Pancreas (tissue), 10 donors: ENCODE data around the gene DNAH6. TPM values are rescaled to one million over a fixed set of nuclear protein-coding genes. Genes with fewer than 3 reads are reported as not detected.
A peak's percentile ranks its signal among the peaks of the same experiment; 100 is the strongest.

Experiments used
- ATAC-seq, 4 donors: fragments of 200-7000 bp; cut with Tn5 transposase; one replicate each; pipeline versions ENCODE4 v1.8.0 to v1.9.1; 2020; ENCODE audit warnings: mild to moderate bottlenecking in 4 of 4, moderate library complexity in 4 of 4
- DNase-seq, 6 donors: peaks; one replicate each; pipeline ENCODE4 v3.0.0-alpha.2; 2020
- FAIRE-seq: peaks from 2 replicates; lab custom pipeline; 2012; peaks lifted over from hg19 to GRCh38; lab: Jason Lieb, UNC
- H3K27ac ChIP-seq, 4 donors: fragments of 200-600 bp; sonication (generic); 1 replicate in 3 of 4; 2 replicates in 1 of 4; pipeline versions ENCODE4 v1.5.0 to v1.8.0; 2020
- H3K27me3 ChIP-seq, 4 donors: fragments of 200-600 bp; one replicate each; pipeline ENCODE4 v1.8.0; 2021
- H3K36me3 ChIP-seq, 3 donors: fragments of 200-600 bp; sonication (generic) in 1 of 3; one replicate each; pipeline versions ENCODE4 v1.5.0 to v1.8.0; 2020 to 2021
- H3K4me1 ChIP-seq, 3 donors: fragments of 200-600 bp; one replicate each; pipeline ENCODE4 v1.8.0; 2021
- H3K4me3 ChIP-seq, 4 donors: fragments of 200-600 bp; sonication (generic) in 2 of 4; one replicate each; pipeline versions ENCODE4 v1.5.0 to v1.8.0; 2020 to 2021
- H3K9me3 ChIP-seq, 4 donors: fragments of 200-600 bp; one replicate each; pipeline ENCODE4 v1.8.0; 2021
- CTCF ChIP-seq, 4 donors: fragments of 200-600 bp; sonication (generic) in 3 of 4; IDR thresholded peaks; one replicate each; pipeline versions ENCODE4 v1.5.0 to v1.8.0; 2021; ENCODE audit warnings: antibody characterized with exemption in 4 of 4
- WGBS, 2 donors: extraction: QIAGEN DNeasy Blood & Tissue Kit; methylation state at CpG; one replicate each; pipeline ENCODE4 v1.1.7; 2013; 5-methylcytosine and 5-hydroxymethylcytosine counted together
- intact Hi-C, 3 donors: fragments of 100-400 bp; cut with DNase I; formaldehyde crosslinking; loops; one replicate each; pipeline versions ENCODE4 v1.11.1 to v1.14.2; 2022
- polyA plus RNA-seq, 2 donors: library from polyadenylated mRNA; stranded (reverse); fragments of 200-250 nt; gene quantifications; one replicate each; pipeline ENCODE4 v1.2.3, GENCODE V29; 2013
- total RNA-seq, 6 donors: library from RNA; stranded (reverse); fragmentation: NEBNext Ultra II Directional in 4 of 6; extraction: Animal tissue kit (Norgen Biotek cat#: 25700) in 4 of 6; gene quantifications; one replicate each; pipeline versions ENCODE4 v1.2.1 to v1.2.4, GENCODE V29; 2021 to 2023
- donor health status: healthy with polysubstance abuse.
- donor health status: DM: no; HTN: no; CAD: no; lungs with moderate emphysema.
- donor health status: DM: no; HTN: no; CAD: no.
- donor health status: control.
- donor health status: control.
- donor health status: Bipolar disorder and iron deficiency.
- donor health status: DM: yes; HTN: yes; CAD: no.
- donor health status: DM: no; HTN: no; CAD: no.
- donor health status: DM: no; HTN: no; CAD: no.
- donor health status: DM: yes; HTN: yes; CAD: no.

The DNAH6 gene
- total and polyA plus RNA-seq, 8 donors = 0.19 to 1.6 (median 0.81) TPM

GRCh38 chr2:84823229-84823628 is 306.9 kb downstream of the DNAH6 start:
- H3K27ac ChIP-seq = no peak overlapping the region
- TF ChIP-seq CTCF (IDR thresholded peaks at IDR 0.05) = no peak
- no peaks in the 10 kb centered on the region for H3K36me3 ChIP-seq
- no peak for DNase-seq
- no peaks in the 10 kb centered on the region for H3K27me3 ChIP-seq
- intact Hi-C loops = no loop called here
- H3K4me1 ChIP-seq = no peaks in the 10 kb centered on the region
- no peak for ATAC-seq
- 73 to 79% methylated on average over 5 of the region's 5 CpGs for WGBS, 2 donors
- no peak overlapping the region for H3K4me3 ChIP-seq
- H3K9me3 ChIP-seq = no peaks in the 10 kb centered on the region
- no peak for FAIRE-seq

- no peaks in the 10 kb centered on the region for H3K27me3 ChIP-seq
- H3K27ac ChIP-seq = no peak overlapping the region
- ATAC-seq (no peak), FAIRE-seq (no peak), DNase-seq (no peak)
- 90 to 97% methylated on average over 21 of the region's 21 CpGs for WGBS, 2 donors
- no peaks in the 10 kb centered on the region for H3K36me3 ChIP-seq
- H3K4me1 ChIP-seq = no peaks in the 10 kb centered on the region
- intact Hi-C loops = no loop called here
- no peaks in the 10 kb centered on the region for H3K9me3 ChIP-seq
- TF ChIP-seq CTCF (IDR thresholded peaks at IDR 0.05) = no peak
- H3K4me3 ChIP-seq = no peak overlapping the region
Observed at GRCh38 chr2:84823788-84824187, 307.5 kb downstream of the DNAH6 start.

GRCh38 chr2:84827978-84828575 is 311.8 kb downstream of the DNAH6 start:
- Histone ChIP-seq H3K27ac (no peak overlapping the region), H3K4me1 (no peaks in the 10 kb centered on the region), H3K27me3 (no peaks in the 10 kb centered on the region), H3K4me3 (no peak overlapping the region), H3K9me3 (no peaks in the 10 kb centered on the region), H3K36me3 (no peaks in the 10 kb centered on the region)
- ATAC-seq (no peak), FAIRE-seq (no peak), DNase-seq (no peak)
- intact Hi-C loops = no loop called here
- TF ChIP-seq CTCF (IDR thresholded peaks at IDR 0.05) = no peak
- 70 to 73% methylated on average over 2 of the region's 2 CpGs for WGBS, 2 donors

- no peak overlapping the region for H3K4me3 ChIP-seq
- no peak for ATAC-seq
- no peaks in the 10 kb centered on the region for H3K9me3 ChIP-seq
- no peaks in the 10 kb centered on the region for H3K4me1 ChIP-seq
- H3K36me3 ChIP-seq = no peaks in the 10 kb centered on the region
- FAIRE-seq = no peak
- intact Hi-C loops = no loop called here
- no peak for DNase-seq
- H3K27ac ChIP-seq = no peak overlapping the region
- no peak for TF ChIP-seq CTCF (IDR thresholded peaks at IDR 0.05)
- H3K27me3 ChIP-seq = no peaks in the 10 kb centered on the region
- 82 to 83% methylated on average over 2 of the region's 2 CpGs for WGBS, 2 donors
Observed at GRCh38 chr2:84829693-84830092, 313.4 kb downstream of the DNAH6 start.

GRCh38 chr2:84830095-84830494 is 313.8 kb downstream of the DNAH6 start:
- TF ChIP-seq CTCF (IDR thresholded peaks at IDR 0.05) = no peak
- no peaks in the 10 kb centered on the region for H3K36me3 ChIP-seq
- DNase-seq (peak in 1 of 6 donors; percentile 50), ATAC-seq (peak in 2 of 4 donors; percentile 68 to 77), FAIRE-seq (no peak)
- H3K4me1 ChIP-seq = no peaks in the 10 kb centered on the region
- no peaks in the 10 kb centered on the region for H3K9me3 ChIP-seq
- intact Hi-C loops = no loop called here
- H3K27ac ChIP-seq = no peak overlapping the region
- H3K27me3 ChIP-seq = no peaks in the 10 kb centered on the region
- WGBS, 2 donors = 63 to 67% methylated on average over 11 of the region's 11 CpGs
- H3K4me3 ChIP-seq = no peak overlapping the region
